Measurements from ENCODE around the gene NT5DC3.

The NT5DC3 gene

GRCh38 chr12:103748002-103748401, 93.0 kb downstream of the NT5DC3 start:
- DNase-seq (ENCODE audit: low read depth), result no peak

DNA sequence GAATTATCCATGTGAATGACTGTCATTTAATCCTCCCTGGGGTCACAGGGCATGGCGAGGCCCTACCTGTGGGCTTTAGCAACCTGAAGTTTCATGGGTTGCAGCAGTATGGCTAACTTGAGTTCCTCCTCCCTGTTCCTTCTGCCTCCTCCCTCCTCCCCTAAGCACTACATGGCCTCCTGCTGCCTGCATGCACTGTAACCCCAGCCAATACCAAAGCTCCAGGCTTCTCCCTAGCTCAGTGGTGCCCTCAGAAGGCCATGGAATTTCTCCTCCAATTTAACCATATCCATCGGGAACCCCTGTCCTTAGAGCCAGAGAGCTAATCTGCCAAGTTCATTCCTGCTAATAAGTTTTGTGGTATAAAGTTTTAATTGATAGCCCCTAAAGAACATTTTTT, 95.1 kb downstream of the NT5DC3 start:
- DNase-seq (ENCODE audit: low read depth), result no peak

DNA sequence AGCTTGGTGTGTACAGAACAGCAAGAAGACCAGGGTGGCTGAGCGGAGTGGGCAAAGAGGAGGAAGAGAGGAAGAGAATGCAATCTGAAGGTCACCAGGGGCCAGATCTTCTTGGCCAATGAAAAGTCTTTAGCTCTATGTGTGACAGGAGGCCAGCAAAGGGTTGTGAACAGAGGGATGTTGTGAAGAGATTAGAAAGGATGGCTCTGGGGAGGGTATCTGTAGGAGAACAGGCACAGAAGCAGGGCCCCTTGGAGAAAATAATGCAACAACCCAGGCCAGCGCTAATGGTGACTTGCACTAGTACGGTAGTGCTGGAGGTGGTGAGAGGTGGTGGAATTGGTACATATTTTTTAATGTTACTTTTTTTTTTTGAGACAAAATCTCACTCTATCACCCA, 97.2 kb downstream of the NT5DC3 start:
- no peak for DNase-seq (ENCODE audit: low read depth)

- DNase-seq (ENCODE audit: low read depth), result no peak
Observed at GRCh38 chr12:103742349-103742932, 98.6 kb downstream of the NT5DC3 start.

DNA sequence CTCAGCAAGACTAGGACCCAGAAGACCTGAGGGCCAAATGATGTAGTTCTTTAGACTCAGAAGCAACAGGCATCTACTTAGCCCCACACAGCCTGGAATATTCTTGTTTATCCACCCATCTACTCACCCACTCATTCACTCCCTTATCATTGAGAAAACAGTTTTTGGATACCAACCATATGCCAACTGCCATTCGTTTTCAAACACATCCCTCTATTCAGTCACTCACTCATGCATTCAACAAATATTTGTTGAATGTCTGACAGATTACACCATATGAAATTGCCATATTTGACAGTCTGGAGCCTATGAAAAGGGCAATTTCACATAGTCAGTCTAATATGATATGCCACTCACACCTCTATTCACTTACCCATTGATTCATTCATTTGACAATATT, 103.2 kb downstream of the NT5DC3 start:
- no peak for DNase-seq (ENCODE audit: low read depth)

DNA sequence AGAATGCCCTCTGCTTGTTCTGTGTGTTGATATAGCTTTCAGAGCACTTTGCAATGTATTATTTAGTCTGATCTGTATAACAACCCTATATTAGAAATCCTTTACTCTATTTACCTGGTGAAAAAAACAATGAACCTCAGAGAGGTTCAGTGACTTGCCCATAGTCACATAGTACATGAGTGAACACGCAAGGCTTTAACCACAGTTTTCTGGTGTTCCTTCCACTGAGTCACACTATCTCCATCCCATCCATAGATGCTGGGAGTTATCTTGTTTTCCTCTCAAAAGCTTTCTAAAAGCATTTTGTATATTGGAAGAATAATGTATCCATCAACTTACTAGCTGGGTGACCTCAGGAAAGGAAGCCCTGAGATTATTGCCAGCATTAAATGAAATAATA, 104.5 kb downstream of the NT5DC3 start:
- no peak for DNase-seq (ENCODE audit: low read depth)

GRCh38 chr12:103735291-103735690, 105.7 kb downstream of the NT5DC3 start:
- no peak for DNase-seq (ENCODE audit: low read depth)

- DNase-seq (ENCODE audit: low read depth), result no peak
Observed at GRCh38 chr12:103734863-103735262, 106.2 kb downstream of the NT5DC3 start.

DNA sequence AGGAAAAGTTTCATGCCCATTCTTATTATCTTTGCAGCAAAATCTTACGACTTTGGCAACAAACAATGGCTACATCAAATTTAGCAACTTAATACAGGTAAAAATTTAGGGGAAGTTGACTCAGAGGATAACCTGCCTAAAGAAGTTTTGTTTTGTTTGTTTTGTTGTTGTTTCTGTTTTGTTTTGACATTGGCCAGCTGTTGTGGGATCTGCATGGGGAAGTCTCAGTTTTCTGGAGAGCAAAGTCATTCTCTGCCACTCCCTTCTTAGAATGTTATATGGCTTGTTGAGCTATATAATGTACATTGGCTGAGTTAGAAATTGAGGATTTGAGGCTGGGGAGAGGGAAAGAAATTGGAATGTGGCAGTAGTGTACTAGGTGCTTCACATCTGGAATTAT, 109.5 kb downstream of the NT5DC3 start:
- no peak for DNase-seq (ENCODE audit: low read depth)

DNA sequence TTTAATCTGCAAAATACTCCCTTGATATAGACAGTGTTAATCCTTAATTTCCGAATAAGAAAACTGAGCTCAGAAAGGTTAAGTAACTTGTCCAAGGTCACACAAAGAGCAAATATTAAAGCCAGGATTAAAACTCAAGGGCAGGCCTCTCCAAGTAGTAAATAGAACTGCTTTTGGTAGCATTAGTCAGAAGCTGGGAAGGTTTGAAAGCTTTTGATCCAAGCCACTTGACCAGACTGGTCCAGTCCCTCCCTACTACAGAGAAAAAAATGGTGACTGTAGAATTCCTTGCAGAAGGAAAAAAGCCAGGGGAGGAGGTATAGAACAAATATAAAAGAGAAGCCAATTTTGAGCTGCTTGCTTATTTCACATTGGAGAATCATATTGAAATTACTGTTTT, 111.5 kb downstream of the NT5DC3 start:
- DNase-seq (ENCODE audit: low read depth), result no peak

DNA sequence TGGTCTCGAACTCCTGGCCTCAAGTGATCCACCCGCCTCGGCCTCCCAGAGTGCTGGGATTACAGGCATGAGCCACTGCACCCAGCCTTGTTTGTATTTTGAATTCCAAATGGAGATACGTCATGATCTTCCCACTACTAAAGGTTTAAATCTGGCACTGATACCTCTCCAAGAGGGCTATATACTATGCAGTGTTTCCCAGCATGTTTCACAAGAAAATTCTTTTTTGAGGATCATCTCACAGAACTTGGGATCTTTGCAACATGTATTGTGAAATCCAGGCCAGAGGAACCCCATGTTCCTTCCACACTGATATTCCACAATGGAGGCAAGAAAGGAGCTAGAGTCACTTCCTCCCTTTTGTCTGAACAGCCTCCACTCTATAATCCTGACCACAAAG, 112.7 kb downstream of the NT5DC3 start:
- DNase-seq (ENCODE audit: low read depth), result no peak

GRCh38 chr12:103727638-103728037, 113.4 kb downstream of the NT5DC3 start:
- DNase-seq (ENCODE audit: low read depth), result no peak

- DNase-seq (ENCODE audit: low read depth), result no peak
Observed at GRCh38 chr12:103725398-103725797, 115.6 kb downstream of the NT5DC3 start.
